ENCODE measurements around the gene POU2F3. TPM values are rescaled to one million over a fixed set of nuclear protein-coding genes. Genes with fewer than 3 reads are reported as not detected.

Gene POU2F3
- total RNA-seq, 1 donor from 2014 or later: 0.97 TPM

DNA sequence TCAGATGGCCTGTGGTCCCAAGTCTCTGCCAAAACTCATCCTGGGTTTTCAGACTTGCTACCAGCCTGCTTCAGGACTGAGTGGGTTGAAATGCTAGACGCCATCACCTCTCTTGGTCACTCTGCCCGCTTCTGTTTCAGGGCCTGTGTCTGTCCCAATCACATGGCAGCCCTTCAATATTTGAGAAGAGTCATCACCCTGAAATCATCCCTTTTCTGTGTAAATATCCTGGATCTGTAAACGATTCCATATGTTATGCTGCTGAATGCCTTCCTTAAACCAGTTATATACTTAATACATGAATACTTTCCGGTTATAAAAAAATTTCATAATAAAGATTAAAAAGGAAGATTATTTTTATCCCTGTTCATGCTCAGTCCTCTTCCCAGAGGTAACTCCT is 45.3 kb downstream of the POU2F3 start:
- TF ChIP-seq, protein P1, sequence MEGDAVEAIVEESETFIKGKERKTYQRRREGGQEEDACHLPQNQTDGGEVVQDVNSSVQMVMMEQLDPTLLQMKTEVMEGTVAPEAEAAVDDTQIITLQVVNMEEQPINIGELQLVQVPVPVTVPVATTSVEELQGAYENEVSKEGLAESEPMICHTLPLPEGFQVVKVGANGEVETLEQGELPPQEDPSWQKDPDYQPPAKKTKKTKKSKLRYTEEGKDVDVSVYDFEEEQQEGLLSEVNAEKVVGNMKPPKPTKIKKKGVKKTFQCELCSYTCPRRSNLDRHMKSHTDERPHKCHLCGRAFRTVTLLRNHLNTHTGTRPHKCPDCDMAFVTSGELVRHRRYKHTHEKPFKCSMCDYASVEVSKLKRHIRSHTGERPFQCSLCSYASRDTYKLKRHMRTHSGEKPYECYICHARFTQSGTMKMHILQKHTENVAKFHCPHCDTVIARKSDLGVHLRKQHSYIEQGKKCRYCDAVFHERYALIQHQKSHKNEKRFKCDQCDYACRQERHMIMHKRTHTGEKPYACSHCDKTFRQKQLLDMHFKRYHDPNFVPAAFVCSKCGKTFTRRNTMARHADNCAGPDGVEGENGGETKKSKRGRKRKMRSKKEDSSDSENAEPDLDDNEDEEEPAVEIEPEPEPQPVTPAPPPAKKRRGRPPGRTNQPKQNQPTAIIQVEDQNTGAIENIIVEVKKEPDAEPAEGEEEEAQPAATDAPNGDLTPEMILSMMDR (IDR thresholded peaks at IDR 0.05; ENCODE audit: unreplicated experiment): no peak
- Mint-ChIP-seq H3K4me1 (ENCODE audit: unreplicated experiment) (peaks cover 19% of the 10 kb centered on the region), H3K36me3 (ENCODE audit: low read depth, unreplicated experiment) (no peaks in the 10 kb centered on the region), H3K27me3 (ENCODE audit: unreplicated experiment) (peaks cover 5% of the 10 kb centered on the region), H3K4me3 (ENCODE audit: unreplicated experiment) (no peak overlapping the region), H3K27ac (ENCODE audit: unreplicated experiment) (no peak overlapping the region), H3K9me3 (ENCODE audit: unreplicated experiment) (no peaks in the 10 kb centered on the region)
- no peak for DNase-seq (ENCODE audit: low spot score)

DNA sequence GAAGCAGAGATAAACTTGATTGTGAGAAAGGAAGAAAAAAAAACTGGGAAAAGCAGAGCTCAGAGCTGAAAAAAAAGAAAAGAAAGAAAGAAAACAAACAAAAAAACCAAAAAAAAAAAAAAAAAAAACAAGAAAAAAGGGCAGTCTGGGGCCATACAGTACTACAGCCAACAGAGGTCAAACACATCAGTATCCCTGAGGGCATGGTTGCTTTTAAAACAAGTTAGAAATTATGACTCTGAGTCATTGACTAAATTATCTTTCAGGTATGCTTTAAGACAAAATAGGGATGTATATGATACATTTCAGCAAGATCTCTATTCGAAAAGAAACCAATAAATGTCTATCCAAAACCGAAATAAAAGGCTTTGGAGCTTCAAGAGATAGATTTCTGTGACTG is 48.1 kb downstream of the POU2F3 start:
- peaks cover 11% of the 10 kb centered on the region for H3K4me1 Mint-ChIP-seq (ENCODE audit: unreplicated experiment)
- H3K27ac Mint-ChIP-seq (ENCODE audit: unreplicated experiment): no peak overlapping the region
- TF ChIP-seq, protein P1 (IDR thresholded peaks at IDR 0.05; ENCODE audit: unreplicated experiment): no peak
- H3K4me3 Mint-ChIP-seq (ENCODE audit: unreplicated experiment): no peak overlapping the region
- no peaks in the 10 kb centered on the region for H3K9me3 Mint-ChIP-seq (ENCODE audit: unreplicated experiment)
- DNase-seq (ENCODE audit: low spot score): no peak
- peaks cover 2% of the 10 kb centered on the region for H3K27me3 Mint-ChIP-seq (ENCODE audit: unreplicated experiment)
- H3K36me3 Mint-ChIP-seq (ENCODE audit: low read depth, unreplicated experiment): no peaks in the 10 kb centered on the region

DNA sequence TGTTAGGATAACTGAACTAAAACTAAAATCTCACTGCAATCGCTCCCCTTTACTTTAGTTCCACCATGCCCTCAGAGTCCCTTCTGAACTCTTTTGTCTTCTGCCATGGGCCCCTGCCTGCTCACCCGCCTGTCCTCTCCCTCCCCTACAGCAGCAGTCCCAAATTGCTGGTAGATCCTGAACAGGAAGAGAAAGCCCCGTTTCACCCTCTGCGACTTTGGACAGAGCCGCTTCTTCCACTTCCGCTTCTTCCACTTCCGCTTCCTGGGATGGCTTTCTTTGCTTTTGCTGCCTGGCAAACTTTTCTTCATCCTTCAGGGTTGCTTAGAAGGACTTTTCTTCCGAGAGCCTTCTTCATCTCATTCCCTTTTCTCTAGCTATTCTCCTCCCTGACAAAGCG is 49.5 kb downstream of the POU2F3 start:
- DNase-seq (ENCODE audit: low spot score): peak; percentile 38
- Mint-ChIP-seq H3K27ac (ENCODE audit: unreplicated experiment) (peak overlapping the region; percentile 48), H3K4me1 (ENCODE audit: unreplicated experiment) (peaks cover 11% of the 10 kb centered on the region), H3K9me3 (ENCODE audit: unreplicated experiment) (no peaks in the 10 kb centered on the region), H3K27me3 (ENCODE audit: unreplicated experiment) (peaks cover 2% of the 10 kb centered on the region), H3K4me3 (ENCODE audit: unreplicated experiment) (no peak overlapping the region), H3K36me3 (ENCODE audit: low read depth, unreplicated experiment) (no peaks in the 10 kb centered on the region)
- TF ChIP-seq, protein P1 (IDR thresholded peaks at IDR 0.05; ENCODE audit: unreplicated experiment): no peak

DNA sequence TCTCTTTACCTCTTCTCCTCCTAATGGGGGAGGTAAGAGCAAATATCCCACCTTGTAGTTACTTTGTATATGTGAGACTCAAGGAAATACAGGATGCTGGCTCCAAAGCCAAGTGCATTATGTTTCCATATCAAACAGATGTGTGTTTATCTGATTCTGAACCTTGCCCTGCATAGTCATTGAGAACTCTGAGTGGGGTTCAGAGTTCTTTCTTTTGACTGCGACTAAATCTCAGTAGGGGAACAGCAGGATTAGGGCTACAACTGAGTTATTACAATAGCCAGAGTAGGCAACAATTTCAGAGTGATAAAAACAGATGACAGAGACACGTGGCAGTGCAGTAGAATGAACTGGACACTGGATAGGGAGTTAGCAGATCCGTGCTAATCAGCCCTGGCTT is 51.0 kb downstream of the POU2F3 start:
- H3K27me3 Mint-ChIP-seq (ENCODE audit: unreplicated experiment): peaks cover 2% of the 10 kb centered on the region
- H3K27ac Mint-ChIP-seq (ENCODE audit: unreplicated experiment): no peak overlapping the region

DNA sequence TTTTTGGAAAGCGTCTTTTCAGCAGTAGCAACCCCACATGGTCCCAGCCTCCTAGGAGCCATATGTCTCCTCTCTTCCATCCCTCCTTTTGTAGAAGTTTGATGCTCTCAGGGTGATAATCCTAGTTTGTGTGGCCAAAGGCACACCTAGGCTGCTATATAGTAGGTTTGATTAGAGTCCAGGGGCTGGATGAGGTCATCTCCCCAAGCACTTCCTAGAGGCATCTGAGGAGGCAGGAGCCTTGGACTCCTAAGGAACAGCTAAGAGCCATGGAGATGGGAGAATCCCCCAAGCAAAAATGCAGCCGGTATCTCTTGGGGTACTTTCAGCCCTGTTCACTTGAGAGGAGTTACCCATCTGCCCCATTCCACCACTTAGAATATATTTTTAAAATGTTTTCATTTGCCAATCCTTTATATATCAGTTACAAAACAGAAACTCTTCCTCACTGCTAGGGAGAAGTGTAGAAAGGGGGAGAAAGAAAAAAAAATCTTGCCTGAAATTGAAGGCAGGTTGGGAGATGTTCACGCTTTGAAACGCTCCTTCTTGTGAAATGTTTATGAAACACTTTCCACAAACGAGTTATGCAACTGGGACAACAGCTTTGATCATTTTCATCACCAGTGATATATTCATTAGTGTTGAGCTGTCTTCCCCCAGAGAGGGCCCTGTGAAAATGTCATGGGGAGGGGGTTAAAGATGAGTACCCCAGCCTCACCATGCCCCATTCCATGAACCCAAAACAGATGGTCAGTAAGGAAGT is 53.3 kb downstream of the POU2F3 start:
- TF ChIP-seq, protein P1 (IDR thresholded peaks at IDR 0.05; ENCODE audit: unreplicated experiment): no peak
- Mint-ChIP-seq H3K4me3 (ENCODE audit: unreplicated experiment) (no peak overlapping the region), H3K9me3 (ENCODE audit: unreplicated experiment) (no peaks in the 10 kb centered on the region), H3K36me3 (ENCODE audit: low read depth, unreplicated experiment) (no peaks in the 10 kb centered on the region), H3K4me1 (ENCODE audit: unreplicated experiment) (peaks cover 16% of the 10 kb centered on the region), H3K27ac (ENCODE audit: unreplicated experiment) (no peak overlapping the region), H3K27me3 (ENCODE audit: unreplicated experiment) (peaks cover 2% of the 10 kb centered on the region)
- no peak for DNase-seq (ENCODE audit: low spot score)

More for the DNA sequence above, 51.0 kb downstream of the POU2F3 start:
- TF ChIP-seq, protein P1 (IDR thresholded peaks at IDR 0.05; ENCODE audit: unreplicated experiment): no peak
- no peak overlapping the region for H3K4me3 Mint-ChIP-seq (ENCODE audit: unreplicated experiment)
- no peaks in the 10 kb centered on the region for H3K9me3 Mint-ChIP-seq (ENCODE audit: unreplicated experiment)
- DNase-seq (ENCODE audit: low spot score): no peak
- H3K36me3 Mint-ChIP-seq (ENCODE audit: low read depth, unreplicated experiment): no peaks in the 10 kb centered on the region
- H3K4me1 Mint-ChIP-seq (ENCODE audit: unreplicated experiment): peaks cover 11% of the 10 kb centered on the region
